GM18499 (cell line): ENCODE results near the gene SLC7A8.

Source experiments
- ATAC-seq: cut with Tn5 transposase; IDR thresholded peaks from one replicate; pipeline ENCODE4 v1.9.1; 2021; ENCODE audit warnings: moderate number of reproducible peaks; ENCODE audit not compliant: insufficient read depth, unreplicated experiment

Gene SLC7A8

GRCh38 chr14:23162005-23162404, 21.5 kb downstream of the SLC7A8 start:
- ATAC-seq = no peak

GRCh38 chr14:23160924-23161522, 22.4 kb downstream of the SLC7A8 start:
- ATAC-seq = no peak

- no peak for ATAC-seq
Observed at GRCh38 chr14:23159532-23159931, 23.9 kb downstream of the SLC7A8 start.

- ATAC-seq = no peak
Observed at GRCh38 chr14:23158779-23159178, 24.7 kb downstream of the SLC7A8 start.

- ATAC-seq = no peak
Observed at GRCh38 chr14:23154964-23155587, 28.4 kb downstream of the SLC7A8 start.

GRCh38 chr14:23153851-23154796, 29.3 kb downstream of the SLC7A8 start:
- ATAC-seq = no peak

GRCh38 chr14:23151342-23151741, 32.1 kb downstream of the SLC7A8 start:
- no peak for ATAC-seq

GRCh38 chr14:23149745-23150144, 33.7 kb downstream of the SLC7A8 start:
- ATAC-seq = no peak

- ATAC-seq = no peak
Observed at GRCh38 chr14:23148591-23149249, 34.7 kb downstream of the SLC7A8 start.

GRCh38 chr14:23147676-23148075, 35.8 kb downstream of the SLC7A8 start:
- ATAC-seq = no peak

GRCh38 chr14:23146980-23147379, 36.5 kb downstream of the SLC7A8 start:
- no peak for ATAC-seq

- no peak for ATAC-seq
Observed at GRCh38 chr14:23146351-23146910, 37.0 kb downstream of the SLC7A8 start.

GRCh38 chr14:23145794-23146350, 37.6 kb downstream of the SLC7A8 start:
- ATAC-seq = no peak

GRCh38 chr14:23143911-23144310, 39.5 kb downstream of the SLC7A8 start:
- ATAC-seq = no peak

- no peak for ATAC-seq
Observed at GRCh38 chr14:23142826-23143225, 40.6 kb downstream of the SLC7A8 start.

GRCh38 chr14:23141706-23142444, 41.6 kb downstream of the SLC7A8 start:
- ATAC-seq = no peak

GRCh38 chr14:23140371-23140770, 43.1 kb downstream of the SLC7A8 start:
- ATAC-seq = no peak

- no peak for ATAC-seq
Observed at GRCh38 chr14:23139874-23140273, 43.6 kb downstream of the SLC7A8 start.

- no peak for ATAC-seq
Observed at GRCh38 chr14:23137813-23138535, 45.5 kb downstream of the SLC7A8 start.
